Measurements from ENCODE around the gene NPC1L1. TPM values are rescaled to one million over a fixed set of nuclear protein-coding genes. Genes with fewer than 3 reads are reported as not detected.
A peak's percentile ranks its signal among the peaks of the same experiment; 100 is the strongest.

NPC1L1 gene
- total and polyA plus RNA-seq, 2 of the 4 experiments (the other 2 are of a cell fraction): 0.07 TPM; not detected in 1

DNA sequence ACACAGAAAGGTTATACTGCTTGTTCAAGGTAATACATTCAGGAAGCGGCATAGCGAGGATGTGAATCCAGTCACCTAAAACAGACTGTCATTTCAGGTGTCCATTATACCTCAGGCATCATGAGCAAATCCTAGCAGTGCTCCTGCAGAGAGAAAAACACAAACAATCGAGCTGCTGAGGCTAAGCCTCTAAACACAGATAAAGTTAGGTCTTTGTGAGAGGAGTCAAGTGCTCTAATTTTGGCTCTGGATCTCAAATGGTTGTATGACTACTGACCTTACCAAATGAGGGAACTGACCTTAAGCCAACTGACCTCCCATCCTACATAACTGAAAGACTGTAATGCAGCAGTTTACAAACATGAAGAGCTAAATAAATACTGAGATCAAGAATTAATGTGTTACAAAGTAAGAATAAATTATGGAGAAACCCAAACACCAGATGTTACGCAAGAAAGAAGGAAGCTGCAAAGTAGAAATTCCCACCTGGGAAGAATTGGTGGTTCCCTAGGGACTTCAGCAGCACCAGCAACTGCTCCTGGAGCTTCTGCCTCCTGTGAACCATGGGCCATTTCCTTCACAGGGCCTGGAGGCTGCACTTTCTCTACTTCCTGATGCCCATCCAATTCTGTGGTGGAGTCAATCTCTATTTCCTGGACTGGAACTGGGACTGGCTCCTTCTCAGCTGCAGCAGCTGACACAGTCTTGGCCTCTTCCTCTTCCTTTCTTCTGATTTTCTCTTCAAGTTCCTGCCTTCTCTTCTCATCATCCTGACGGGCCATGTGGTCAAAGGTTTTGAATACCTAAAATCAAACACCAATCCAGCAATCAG, 56.4 kb downstream of the NPC1L1 start:
- TF ChIP-seq POLR2A (IDR thresholded peaks at IDR 0.05; ENCODE audit: low read depth, low read length) (no peak), CHD1 (IDR thresholded peaks at IDR 0.05; ENCODE audit: low read depth, low read length) (no peak), SMC3 (IDR thresholded peaks at IDR 0.05; ENCODE audit: low read depth, low read length) (no peak), CEBPB (IDR thresholded peaks at IDR 0.05; ENCODE audit: low read depth, low read length) (peak; percentile 60), RCOR1 (IDR thresholded peaks at IDR 0.05; ENCODE audit: insufficient replicate concordance, low read length) (no peak)
- BruUV-seq (replicated peaks): no TSS peak
- H2AK5ac ChIP-seq (ENCODE audit: low read depth, low read length): no peak overlapping the region
- in situ Hi-C loops (cut with MboI; ENCODE audit: low sequenced_read_pairs): loop anchor here (5.0 kb wide), 1 partner anchor 73 kb away; no protein-coding TSS in a partner anchor
- peaks cover 19% of the 10 kb centered on the region for H3K9me1 ChIP-seq (ENCODE audit: insufficient read depth, low read length)
- H2AK9ac ChIP-seq (replicated peaks; ENCODE audit: low read depth, low read length, poor library complexity): no peak overlapping the region
- H3K79me1 ChIP-seq (ENCODE audit: low read depth in 1 of 2, low read length in 2 of 2): peaks cover 42 to 66% of the 10 kb centered on the region in 2 experiments
- no peak overlapping the region for H3K4me2 ChIP-seq (ENCODE audit: low read depth, low read length)
- no peak overlapping the region for H3K56ac ChIP-seq (ENCODE audit: extremely low read depth, insufficient read depth, low read length)
- H3K18ac ChIP-seq (ENCODE audit: low read depth, low read length): no peak overlapping the region
- dilution Hi-C loops (cut with HindIII; ENCODE audit: low sequenced_read_pairs, unreplicated experiment): no loop called here
- no peak overlapping the region for H2BK5ac ChIP-seq (ENCODE audit: low read depth, low read length, poor library complexity, severe bottlenecking)
- H2BK15ac ChIP-seq (ENCODE audit: low read depth, low read length): no peak overlapping the region
- POLR2A ChIA-PET (ENCODE audit: unreplicated experiment): no interaction called here
- ATAC-seq (ENCODE audit: low read depth) (no peak), DNase-seq (no peak)
- no peak overlapping the region for H3K9ac ChIP-seq (ENCODE audit: low read depth, low read length)
- no peak overlapping the region for H3K4me3 ChIP-seq (ENCODE audit: insufficient read depth, low read depth, low read length)
- peaks cover 14% of the 10 kb centered on the region; the same call in 1 of the 2 replicates for H4K20me1 ChIP-seq (ENCODE audit: insufficient read depth, low read length)
- no peak overlapping the region for H4K91ac ChIP-seq (ENCODE audit: insufficient read depth, low read depth, low read length)
- intact Hi-C loops (cut with micrococcal nuclease): no loop called here
- no peak overlapping the region for H3K14ac ChIP-seq (replicated peaks; ENCODE audit: low read depth, low read length)
- H2AFZ ChIP-seq (replicated peaks; ENCODE audit: low read length, poor library complexity): no peak overlapping the region
- no peaks in the 10 kb centered on the region for H3K27me3 ChIP-seq (ENCODE audit: control insufficient read depth, insufficient read depth, low read length)
- no peak overlapping the region for H3K4ac ChIP-seq (ENCODE audit: low read depth, low read length)
- no peak overlapping the region for H3K23ac ChIP-seq (ENCODE audit: low read depth, low read length)
- H3K27ac ChIP-seq (ENCODE audit: insufficient read depth, low read length): no peak overlapping the region
- CTCF ChIA-PET: interaction anchor here (1.0 kb wide), 1 partner anchor 81 kb away, joined by 4 read pairs; no protein-coding TSS in a partner anchor
- peaks cover 2% of the 10 kb centered on the region; the same call in 1 of the 2 replicates for H3K4me1 ChIP-seq (ENCODE audit: control insufficient read depth, insufficient read depth, low read length)
- peaks cover 25% of the 10 kb centered on the region for H3K36me3 ChIP-seq (ENCODE audit: control insufficient read depth, insufficient read depth, low read length)
- no peak overlapping the region for H4K5ac ChIP-seq (ENCODE audit: low read depth, low read length)
- peaks cover 3% of the 10 kb centered on the region; the same call in 1 of the 2 replicates for H3K9me3 ChIP-seq (ENCODE audit: control insufficient read depth, insufficient read depth, low read length)
- no peak overlapping the region for H2BK20ac ChIP-seq (ENCODE audit: low read depth, low read length)
- no peak overlapping the region for H4K8ac ChIP-seq (ENCODE audit: low read depth in 2 of 2, low read length in 2 of 2)
- WGBS, 2 experiments (ENCODE audit: extremely low coverage in 2 of 2, insufficient read length in 1 of 2): no CpG with 5 or more reads among the region's 5 CpGs
- no peak overlapping the region for H2BK120ac ChIP-seq (ENCODE audit: low read depth, low read length)
